ENCODE results near the gene DROSHA.

- TF ChIP-seq CTCF (conservative IDR thresholded peaks at IDR 0.05 in 1 of 2, IDR thresholded peaks at IDR 0.05 in 1 of 2; ENCODE audit: extremely low read depth in 1 of 2, insufficient read depth in 1 of 2, low read depth in 1 of 2, low read length in 2 of 2) (no peak), EZH2 (IDR thresholded peaks at IDR 0.05; ENCODE audit: borderline replicate concordance, low read length) (no peak)
Observed at GRCh38 chr5:31362931-31363568, 168.8 kb downstream of the DROSHA start.
